Activated CD4-positive, alpha-beta T cell treated with anti-CD3 and anti-CD28 coated beads, Interleukin-2, amount 50 U/mL, for 24 hours (primary cell): ENCODE data around the gene CLIP3.
"Not testable (repeated sequence)": the region's sequence is repeated elsewhere in the genome, so short reads cannot be mapped to it uniquely, and the experiment has no call there.

ENCODE experiments used
- DNase-seq, 2 donors: peaks; one replicate each; pipeline ENCODE4 v3.0.0-alpha.2; 2020; ENCODE audit warnings: low read depth in 1 of 2, low spot score in 1 of 2

Gene CLIP3

DNA sequence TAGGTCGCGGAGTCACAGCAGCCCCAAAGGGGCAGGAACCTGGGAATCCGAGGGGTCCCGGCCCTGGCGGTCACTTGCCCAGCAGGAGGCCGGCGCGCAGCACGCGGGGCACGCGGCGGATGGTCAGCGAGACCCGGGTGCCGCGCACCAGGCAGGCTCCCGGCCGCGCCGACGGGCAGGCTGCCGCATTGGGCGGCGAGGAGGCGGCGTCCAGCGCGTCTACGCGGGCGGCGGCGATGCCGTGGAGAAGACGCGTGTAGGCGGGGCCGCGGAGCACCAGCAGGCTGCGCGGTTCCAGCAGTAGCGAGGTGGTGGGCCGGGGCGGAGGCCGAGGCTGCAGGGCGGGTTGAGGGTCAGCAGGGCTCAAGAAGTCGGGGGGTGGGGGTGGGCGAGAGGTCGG is 23.5 kb downstream of the CLIP3 start:
- DNase-seq = peak in 1 of 2 donors; percentile 30

- DNase-seq = no peak
Measured at GRCh38 chr19:36008336-36008978, 24.2 kb downstream of the CLIP3 start, which contains the start of gene SYNE4. Gene SYNE4, minus strand, starts transcription at chr19:36008813. Its CDS starts 132 bp downstream, at chr19:36008681.

- DNase-seq = no peak
Measured at GRCh38 chr19:36006955-36007354, 25.7 kb downstream of the CLIP3 start.

- DNase-seq = no peak
Measured at GRCh38 chr19:36003284-36003683, 29.4 kb downstream of the CLIP3 start.

DNA sequence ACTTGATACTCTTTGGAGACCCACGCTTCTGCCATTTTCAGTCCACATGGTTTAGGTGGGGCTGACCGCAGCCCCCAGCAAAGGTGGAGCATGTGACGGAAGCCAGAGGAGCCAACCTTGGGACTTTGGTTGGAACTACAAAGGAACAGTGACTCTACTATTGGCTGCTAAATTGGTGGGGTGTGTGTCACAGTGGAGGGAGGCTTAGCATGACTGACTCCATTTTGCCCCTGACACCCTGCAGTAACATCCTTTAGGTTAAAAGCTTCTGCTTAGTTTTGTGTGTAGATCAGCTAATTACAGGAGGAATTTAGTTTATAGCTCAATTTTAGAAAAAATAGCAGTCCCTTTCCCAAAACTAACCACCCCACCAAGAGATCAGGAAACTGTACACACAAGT is 31.1 kb downstream of the CLIP3 start:
- no peak for DNase-seq

DNA sequence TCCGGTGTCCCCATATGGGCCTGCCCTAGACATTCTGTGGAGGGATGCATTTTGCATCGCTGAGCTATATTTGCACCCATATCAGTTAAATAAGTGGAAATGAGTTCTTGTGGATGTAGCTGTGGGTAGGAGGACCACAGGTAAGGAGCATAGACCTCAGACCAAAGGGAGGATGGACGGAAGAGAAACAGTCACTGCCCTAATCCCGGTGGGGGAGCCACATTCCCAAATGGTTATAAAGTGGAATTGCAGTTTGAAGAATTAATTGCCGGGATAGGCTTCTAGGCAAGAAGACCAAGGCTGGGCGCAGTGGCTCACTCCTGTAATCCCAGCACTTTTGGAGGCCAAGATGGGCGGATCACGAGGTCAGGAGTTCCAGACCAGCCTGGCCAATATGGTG is 35.9 kb downstream of the CLIP3 start:
- DNase-seq = no peak

GRCh38 chr19:35995048-35995993 is 37.4 kb downstream of the CLIP3 start, which contains the start of gene SDHAF1:
Gene SDHAF1, plus strand, starts transcription at chr19:35995188. Its CDS starts 87 bp downstream, at chr19:35995275.
- peak; percentile 85 to 93 for DNase-seq

DNA sequence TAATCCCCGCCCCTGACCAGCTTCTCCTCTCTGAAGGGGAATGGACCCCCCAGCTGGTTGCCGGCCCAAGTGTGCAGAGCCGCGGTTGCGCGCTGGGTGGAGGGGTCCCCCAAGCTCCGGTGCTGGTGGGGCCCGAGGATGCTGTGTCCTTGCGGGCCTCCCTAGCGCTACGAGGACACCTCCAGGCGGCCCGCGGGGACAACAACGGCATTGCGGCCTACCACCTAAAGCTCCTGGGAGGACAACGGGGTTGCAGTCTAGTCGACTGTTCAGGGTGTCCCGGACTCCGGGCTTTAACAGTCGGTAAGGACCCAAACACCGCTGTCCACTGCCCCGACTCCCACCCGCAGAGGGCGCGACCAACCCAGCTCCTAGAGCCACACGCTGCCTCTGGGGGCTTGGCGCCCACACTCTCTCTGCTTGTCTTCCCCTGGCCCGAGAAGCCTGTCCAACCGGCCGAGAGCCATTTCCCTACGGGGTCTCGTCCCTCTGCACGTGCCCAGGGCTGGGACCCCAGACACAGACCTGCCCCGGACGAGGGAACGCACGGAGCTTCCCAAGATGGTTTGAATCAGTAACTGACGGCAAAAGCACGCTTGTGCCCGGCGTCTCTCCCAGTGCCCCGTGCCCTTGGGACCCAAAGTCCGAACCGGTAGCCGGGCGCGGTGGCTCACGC is 38.6 kb downstream of the CLIP3 start:
- no peak for DNase-seq

DNA sequence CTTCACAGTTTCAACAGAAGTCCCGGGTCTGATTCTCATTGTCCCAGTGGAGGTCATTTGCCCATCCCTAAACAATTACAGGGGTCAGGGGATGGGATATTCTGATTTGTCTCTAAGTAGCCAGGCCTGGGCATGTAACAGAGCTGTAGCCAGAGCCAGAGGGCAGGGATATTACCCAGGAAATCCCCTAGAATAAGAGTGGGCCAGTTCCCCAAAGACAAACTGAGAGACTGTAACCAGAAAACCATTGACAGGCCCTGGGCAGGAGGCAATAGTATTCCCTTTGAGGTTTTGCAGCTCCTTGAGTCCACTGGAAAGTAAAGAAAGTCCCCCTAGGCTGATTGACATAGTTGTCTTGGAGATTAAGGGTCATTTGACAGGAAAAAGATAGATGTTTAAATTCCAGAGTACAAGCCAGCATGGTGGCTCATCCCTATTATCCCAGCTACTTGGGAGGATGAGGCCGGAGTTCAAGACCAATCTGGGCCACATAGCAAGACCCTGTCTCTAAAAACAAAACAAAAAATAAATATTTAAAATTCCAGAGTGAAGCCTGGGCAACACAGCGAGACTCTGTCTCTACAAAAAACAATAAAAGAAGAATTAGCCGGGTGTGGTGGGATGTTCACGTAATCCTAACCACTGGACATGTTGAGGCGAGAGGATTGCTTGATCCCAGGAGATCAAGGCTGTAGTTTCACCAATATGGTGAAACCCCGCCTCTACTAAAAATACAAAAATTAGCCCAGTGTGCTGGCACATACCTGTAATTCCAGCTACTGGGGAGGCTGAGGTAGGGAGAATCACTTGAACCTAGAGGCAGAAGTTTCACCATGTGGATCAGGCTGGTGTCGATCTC is 39.5 kb downstream of the CLIP3 start:
- no peak for DNase-seq

- no peak for DNase-seq
Measured at GRCh38 chr19:35991731-35992450, 40.8 kb downstream of the CLIP3 start.

GRCh38 chr19:35990771-35991730 is 41.6 kb downstream of the CLIP3 start:
- DNase-seq = no peak

GRCh38 chr19:35990156-35990555 is 42.5 kb downstream of the CLIP3 start:
- DNase-seq = no peak

- no peak for DNase-seq
Measured at GRCh38 chr19:35988824-35989223, 43.8 kb downstream of the CLIP3 start.

GRCh38 chr19:35987571-35987896 is 45.1 kb downstream of the CLIP3 start:
- DNase-seq = no peak

- no peak for DNase-seq
Measured at GRCh38 chr19:35986664-35987570, 45.8 kb downstream of the CLIP3 start.

DNA sequence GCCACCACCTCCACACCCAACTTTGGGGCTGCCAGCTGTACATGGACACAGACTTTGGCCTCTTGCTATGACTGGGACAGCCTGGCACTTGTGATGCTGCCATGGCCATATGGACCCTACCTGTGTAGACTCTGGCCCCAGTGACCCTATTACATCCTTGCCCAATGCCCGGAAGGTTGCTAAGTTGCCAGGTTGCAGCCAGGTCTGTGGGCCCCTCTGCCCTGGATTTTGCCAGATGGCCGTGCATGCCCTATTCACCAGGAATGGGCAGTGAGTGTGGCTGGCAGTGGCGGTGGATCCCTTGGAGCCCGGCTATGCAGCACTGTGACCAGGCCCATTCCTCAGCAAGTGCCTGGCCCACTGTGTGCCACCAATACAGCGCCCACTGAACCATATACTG is 46.6 kb downstream of the CLIP3 start:
- no peak for DNase-seq

- no peak for DNase-seq
Measured at GRCh38 chr19:35983177-35983576, 49.5 kb downstream of the CLIP3 start.

- not testable (repeated sequence) for DNase-seq
Measured at GRCh38 chr19:35980997-35981396, 51.7 kb downstream of the CLIP3 start.
